SK-N-MC (cell line): ENCODE results near the gene ALOXE3.

Experiments
- EZH2 ChIP-seq: fragments of 200-600 bp; sonication (generic); IDR thresholded peaks from one replicate; pipeline ENCODE4 v1.6.1; 2017; ENCODE audit warnings: antibody characterized with exemption
- FOXP2 ChIP-seq: optimal IDR thresholded peaks from 2 replicates; pipeline ENCODE3; 2011; ENCODE audit warnings: mild to moderate bottlenecking, moderate library complexity; ENCODE audit not compliant: insufficient read depth; ENCODE audit errors: extremely low read length, control extremely low read depth
- POLR2AphosphoS5 ChIP-seq: IDR thresholded peaks from 2 replicates; pipeline ENCODE4 v1.6.1; 2012; ENCODE audit warnings: mild to moderate bottlenecking, low read depth, low read length, borderline replicate concordance

DNA sequence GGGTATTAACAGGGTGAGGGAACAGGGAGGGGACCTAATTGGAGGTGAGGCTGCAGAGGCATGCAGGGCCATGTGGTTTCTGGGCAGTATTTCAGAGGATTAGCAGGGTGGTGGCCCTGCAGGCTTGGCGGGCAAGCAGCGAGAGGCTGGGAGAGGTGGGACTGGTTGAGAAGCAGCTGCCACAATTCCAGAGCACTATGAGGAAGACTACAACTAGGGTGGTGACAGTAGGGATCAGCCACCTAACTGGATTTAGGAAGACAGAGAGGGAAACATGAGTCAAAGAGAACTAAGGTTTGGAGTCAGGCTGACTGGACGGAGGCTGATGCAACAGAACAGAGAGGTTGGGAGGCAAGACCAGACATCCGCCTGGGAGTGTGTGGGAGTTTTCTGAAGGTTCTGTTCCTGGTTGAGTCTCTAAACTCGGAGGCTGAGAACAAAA, 12.3 kb downstream of the ALOXE3 start:
- TF ChIP-seq EZH2 (no peak), POLR2AphosphoS5 (no peak), FOXP2 (no peak)
